Measurements from ENCODE around the gene GRAMD1A. TPM values are rescaled to one million over a fixed set of nuclear protein-coding genes. Genes with fewer than 3 reads are reported as not detected.

Gene GRAMD1A
- total RNA-seq, 1 donor from 2014 or later, result 90.7 TPM

DNA sequence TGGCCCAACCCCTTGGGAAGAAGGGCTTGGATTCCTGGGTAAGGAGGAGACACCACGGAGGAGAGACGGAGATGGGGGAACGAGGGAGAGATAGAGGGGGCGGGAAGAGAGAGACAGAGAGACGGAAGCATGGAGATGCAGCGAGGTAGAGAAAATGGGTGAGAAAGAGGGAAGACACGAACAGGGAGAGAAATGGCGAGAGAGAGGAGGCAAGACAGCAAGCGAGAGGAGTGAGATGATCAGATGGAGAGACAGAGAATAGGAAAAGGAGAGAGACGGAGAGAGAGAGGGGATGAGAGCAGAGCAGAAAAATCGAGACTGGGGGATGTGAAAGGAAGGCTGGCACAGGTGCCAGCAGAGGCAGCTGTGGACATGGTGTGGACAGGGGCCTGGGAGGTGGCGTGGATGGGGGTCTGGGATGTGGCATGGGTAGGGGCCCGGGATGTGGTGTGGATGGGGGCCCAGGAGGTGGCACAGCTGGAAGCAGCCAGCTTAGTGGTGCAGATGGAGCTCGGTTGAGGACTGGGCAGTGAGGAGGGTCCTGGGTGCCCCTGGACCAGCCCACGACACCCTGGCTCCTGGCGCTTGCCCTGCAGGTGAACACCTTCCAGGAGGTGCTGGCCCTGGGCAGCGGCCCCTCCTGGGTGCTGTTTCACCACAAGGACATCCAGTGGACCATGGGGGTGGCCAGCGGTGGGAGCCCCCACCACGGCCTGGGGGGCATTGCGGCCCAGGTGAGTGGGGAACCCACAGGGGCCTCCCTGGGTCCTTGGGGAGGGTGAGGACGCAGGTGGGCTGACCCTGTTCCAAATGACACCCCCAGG, 75.3 kb downstream of the GRAMD1A start:
- DNase-seq, result peak; percentile 44
- TF ChIP-seq, protein P1, sequence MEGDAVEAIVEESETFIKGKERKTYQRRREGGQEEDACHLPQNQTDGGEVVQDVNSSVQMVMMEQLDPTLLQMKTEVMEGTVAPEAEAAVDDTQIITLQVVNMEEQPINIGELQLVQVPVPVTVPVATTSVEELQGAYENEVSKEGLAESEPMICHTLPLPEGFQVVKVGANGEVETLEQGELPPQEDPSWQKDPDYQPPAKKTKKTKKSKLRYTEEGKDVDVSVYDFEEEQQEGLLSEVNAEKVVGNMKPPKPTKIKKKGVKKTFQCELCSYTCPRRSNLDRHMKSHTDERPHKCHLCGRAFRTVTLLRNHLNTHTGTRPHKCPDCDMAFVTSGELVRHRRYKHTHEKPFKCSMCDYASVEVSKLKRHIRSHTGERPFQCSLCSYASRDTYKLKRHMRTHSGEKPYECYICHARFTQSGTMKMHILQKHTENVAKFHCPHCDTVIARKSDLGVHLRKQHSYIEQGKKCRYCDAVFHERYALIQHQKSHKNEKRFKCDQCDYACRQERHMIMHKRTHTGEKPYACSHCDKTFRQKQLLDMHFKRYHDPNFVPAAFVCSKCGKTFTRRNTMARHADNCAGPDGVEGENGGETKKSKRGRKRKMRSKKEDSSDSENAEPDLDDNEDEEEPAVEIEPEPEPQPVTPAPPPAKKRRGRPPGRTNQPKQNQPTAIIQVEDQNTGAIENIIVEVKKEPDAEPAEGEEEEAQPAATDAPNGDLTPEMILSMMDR (IDR thresholded peaks at IDR 0.05), result no peak
- no peak overlapping the region for H3K4me3 ChIP-seq
- intact Hi-C loops (cut with DNase I), result no loop called here
- H3K9me3 ChIP-seq, result peaks cover 2% of the 10 kb centered on the region
- ATAC-seq, result peak in 1 of 2 donors; percentile 20
- H3K27ac ChIP-seq, result no peak overlapping the region
- no peaks in the 10 kb centered on the region for H3K4me1 ChIP-seq
- no peaks in the 10 kb centered on the region for H3K36me3 ChIP-seq
- H3K27me3 ChIP-seq (ENCODE audit: low read depth), result no peaks in the 10 kb centered on the region

DNA sequence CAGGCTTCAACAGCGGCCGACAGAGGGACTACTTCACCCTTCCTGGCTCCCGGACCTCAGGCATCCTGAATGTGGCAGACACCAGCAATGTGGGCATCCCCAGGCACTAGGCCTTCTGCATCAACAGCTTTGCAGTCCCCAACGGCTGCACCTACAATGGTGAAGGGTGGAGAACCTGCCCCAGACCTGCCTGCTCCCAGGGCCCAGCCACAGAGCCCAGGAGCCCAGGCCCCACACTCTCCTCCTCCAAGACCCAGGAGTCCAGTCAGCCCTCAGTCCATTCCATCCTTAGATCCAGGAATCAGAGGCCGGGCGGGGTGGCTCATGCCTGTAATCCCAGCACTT, 75.9 kb downstream of the GRAMD1A start:
- Histone ChIP-seq H3K4me3 (no peak overlapping the region), H3K36me3 (no peaks in the 10 kb centered on the region), H3K4me1 (no peaks in the 10 kb centered on the region), H3K9me3 (no peaks in the 10 kb centered on the region), H3K27ac (no peak overlapping the region), H3K27me3 (ENCODE audit: low read depth) (no peaks in the 10 kb centered on the region)
- TF ChIP-seq, protein P1 (IDR thresholded peaks at IDR 0.05), result no peak
- ATAC-seq (peak in 1 of 2 donors; percentile 6), DNase-seq (peak; percentile 24)
- intact Hi-C loops (cut with DNase I), result no loop called here

Other genes with a start within 250 kb of the GRAMD1A start
- gene ZNF599, start 227.1 kb upstream of the GRAMD1A start, total RNA-seq, result 5.9 TPM
- 3.5 TPM for gene ZNF30, start 73.4 kb upstream of the GRAMD1A start, total RNA-seq
- 12.1 TPM for gene ZNF792, start 36.1 kb upstream of the GRAMD1A start, total RNA-seq
- 9.8 TPM for gene SCN1B, start 30.1 kb downstream of the GRAMD1A start, total RNA-seq
- gene HPN, start 41.4 kb downstream of the GRAMD1A start, total RNA-seq, result 28.1 TPM
- 135 TPM for gene FXYD3, start 115.5 kb downstream of the GRAMD1A start, total RNA-seq
- 6.3 TPM for gene LGI4, start 134.7 kb downstream of the GRAMD1A start, total RNA-seq
- gene FXYD1, start 138.5 kb downstream of the GRAMD1A start, total RNA-seq, result 49.7 TPM
- not detected for gene FXYD7, start 142.9 kb downstream of the GRAMD1A start, total RNA-seq
- 152 TPM for gene FXYD5, start 154.4 kb downstream of the GRAMD1A start, total RNA-seq
- 0.41 TPM for gene FAM187B, start 228.4 kb downstream of the GRAMD1A start, total RNA-seq
- 74.1 TPM for gene LSR, start 248.7 kb downstream of the GRAMD1A start, total RNA-seq